Forelimb muscle (tissue), 1 donor: Measurements from ENCODE around the gene BIN2. TPM values are rescaled to one million over a fixed set of nuclear protein-coding genes. Genes with fewer than 3 reads are reported as not detected.
"Not testable (repeated sequence)": the region's sequence is repeated elsewhere in the genome, so short reads cannot be mapped to it uniquely, and the experiment has no call there.

Experiments
- DNase-seq: peaks from one replicate; pipeline ENCODE4 v3.0.0-alpha.2; 2013; ENCODE audit warnings: low read depth
- polyA plus RNA-seq: library from polyadenylated mRNA; unstranded; fragments of 120-200 nt; gene quantifications from one replicate; pipeline ENCODE4 v1.2.1, GENCODE V29; 2013; ENCODE audit not compliant: insufficient read length

The BIN2 gene
- polyA plus RNA-seq, 1 donor = 2.2 TPM

- no peak for DNase-seq
These were observed 21.7 kb upstream of the BIN2 start for GRCh38 chr12:51345681-51346080.

GRCh38 chr12:51343201-51343600 is 19.2 kb upstream of the BIN2 start:
- DNase-seq = no peak

GRCh38 chr12:51342416-51342815 is 18.4 kb upstream of the BIN2 start:
- no peak for DNase-seq

- no peak for DNase-seq
These were observed 17.5 kb upstream of the BIN2 start for GRCh38 chr12:51341251-51342007.

- DNase-seq = no peak
These were observed 15.8 kb upstream of the BIN2 start for GRCh38 chr12:51339750-51340149.

GRCh38 chr12:51337336-51337735 is 13.4 kb upstream of the BIN2 start:
- DNase-seq = not testable (repeated sequence)

GRCh38 chr12:51335931-51336330 is 12.0 kb upstream of the BIN2 start:
- DNase-seq = no peak

GRCh38 chr12:51334764-51335163 is 10.8 kb upstream of the BIN2 start:
- DNase-seq = no peak

GRCh38 chr12:51333536-51333935 is 9.6 kb upstream of the BIN2 start:
- DNase-seq = no peak

GRCh38 chr12:51330186-51330585 is 6.2 kb upstream of the BIN2 start:
- DNase-seq = no peak

- no peak for DNase-seq
These were observed 5.8 kb upstream of the BIN2 start for GRCh38 chr12:51329742-51330141.

- DNase-seq = no peak
These were observed 4.6 kb upstream of the BIN2 start for GRCh38 chr12:51328587-51328986.

GRCh38 chr12:51326698-51327439 is 2.9 kb upstream of the BIN2 start:
- no peak for DNase-seq

- DNase-seq = no peak
These were observed 979 bp upstream of the BIN2 start for GRCh38 chr12:51324953-51325352.

GRCh38 chr12:51323317-51323960 is 535 bp downstream of the BIN2 start:
- DNase-seq = no peak

GRCh38 chr12:51322452-51322851 is 1.5 kb downstream of the BIN2 start:
- no peak for DNase-seq

GRCh38 chr12:51321882-51322281 is 2.1 kb downstream of the BIN2 start:
- no peak for DNase-seq

GRCh38 chr12:51320695-51321320 is 3.2 kb downstream of the BIN2 start:
- no peak for DNase-seq

- no peak for DNase-seq
These were observed 3.7 kb downstream of the BIN2 start for GRCh38 chr12:51320311-51320694.

GRCh38 chr12:51318846-51319599 is 5.0 kb downstream of the BIN2 start:
- DNase-seq = no peak

GRCh38 chr12:51318057-51318806 is 5.7 kb downstream of the BIN2 start:
- DNase-seq = not testable (repeated sequence)
